MCF 10A (cell line): Measurements from ENCODE around the gene TNFAIP2. TPM values are rescaled to one million over a fixed set of nuclear protein-coding genes. Genes with fewer than 3 reads are reported as not detected.

ENCODE experiments used
- BruUV-seq: library from RNA; stranded (reverse); fragments of 400-500 nt; replicated peaks from 2 replicates; lab custom pipeline; 2021; lab: Mats Ljungman, UMichigan
- CTCF ChIA-PET: fragments of 300-600 bp; sonication (Branson Sonifier 250); formaldehyde crosslinking; extraction: SDS; loops from one replicate; lab custom pipeline; 2021; ENCODE audit warnings: antibody characterized with exemption, inconsistent platforms; lab: Yijun Ruan, JAX
- POLR2A ChIA-PET: fragments of 300-600, 350-650 bp; sonication (Branson Sonifier 250); formaldehyde crosslinking; extraction: SDS; loops from one replicate; lab custom pipeline; 2020; ENCODE audit warnings: antibody characterized with exemption, inconsistent platforms; lab: Yijun Ruan, JAX
- DNase-seq: peaks from one replicate; pipeline ENCODE4 v3.0.0-alpha.2; 2018; ENCODE audit not compliant: unreplicated experiment
- H3K27ac Mint-ChIP-seq: one replicate; pipeline ENCODE4 v1.8.0; 2022; ENCODE audit warnings: mild to moderate bottlenecking, low read depth, mixed read lengths; ENCODE audit not compliant: unreplicated experiment
- H3K27me3 Mint-ChIP-seq: one replicate; pipeline ENCODE4 v1.8.0; 2022; ENCODE audit warnings: mixed read lengths; ENCODE audit not compliant: insufficient read depth, unreplicated experiment
- H3K36me3 Mint-ChIP-seq: one replicate; pipeline ENCODE4 v1.8.0; 2022; ENCODE audit warnings: mild to moderate bottlenecking, moderate library complexity, mixed read lengths; ENCODE audit not compliant: insufficient read depth, unreplicated experiment
- H3K4me1 Mint-ChIP-seq: one replicate; pipeline ENCODE4 v1.8.0; 2022; ENCODE audit warnings: mixed read lengths; ENCODE audit not compliant: insufficient read depth, unreplicated experiment
- H3K4me3 Mint-ChIP-seq: one replicate; pipeline ENCODE4 v1.8.0; 2022; ENCODE audit warnings: mild to moderate bottlenecking, moderate library complexity, mixed read lengths; ENCODE audit not compliant: unreplicated experiment
- H3K9me3 Mint-ChIP-seq: one replicate; pipeline ENCODE4 v1.8.0; 2022; ENCODE audit warnings: mixed read lengths; ENCODE audit not compliant: unreplicated experiment
- intact Hi-C: fragments of 100-400 bp; cut with micrococcal nuclease; formaldehyde crosslinking; loops from 2 replicates; pipeline ENCODE4 v1.14.1; 2022
- total RNA-seq: library from RNA; stranded (reverse); gene quantifications from 2 replicates; pipeline ENCODE4 v1.2.3, GENCODE V29; 2022
- TF ChIP-seq, protein P1 (sequence below): fragments of 200-600 bp; IDR thresholded peaks from one replicate; pipeline ENCODE4 v1.8.0; 2022; ENCODE audit warnings: antibody characterized with exemption, mild to moderate bottlenecking; ENCODE audit not compliant: unreplicated experiment

The TNFAIP2 gene
- total RNA-seq, 1 experiment from 2014 or later, result 19.1 TPM

DNA sequence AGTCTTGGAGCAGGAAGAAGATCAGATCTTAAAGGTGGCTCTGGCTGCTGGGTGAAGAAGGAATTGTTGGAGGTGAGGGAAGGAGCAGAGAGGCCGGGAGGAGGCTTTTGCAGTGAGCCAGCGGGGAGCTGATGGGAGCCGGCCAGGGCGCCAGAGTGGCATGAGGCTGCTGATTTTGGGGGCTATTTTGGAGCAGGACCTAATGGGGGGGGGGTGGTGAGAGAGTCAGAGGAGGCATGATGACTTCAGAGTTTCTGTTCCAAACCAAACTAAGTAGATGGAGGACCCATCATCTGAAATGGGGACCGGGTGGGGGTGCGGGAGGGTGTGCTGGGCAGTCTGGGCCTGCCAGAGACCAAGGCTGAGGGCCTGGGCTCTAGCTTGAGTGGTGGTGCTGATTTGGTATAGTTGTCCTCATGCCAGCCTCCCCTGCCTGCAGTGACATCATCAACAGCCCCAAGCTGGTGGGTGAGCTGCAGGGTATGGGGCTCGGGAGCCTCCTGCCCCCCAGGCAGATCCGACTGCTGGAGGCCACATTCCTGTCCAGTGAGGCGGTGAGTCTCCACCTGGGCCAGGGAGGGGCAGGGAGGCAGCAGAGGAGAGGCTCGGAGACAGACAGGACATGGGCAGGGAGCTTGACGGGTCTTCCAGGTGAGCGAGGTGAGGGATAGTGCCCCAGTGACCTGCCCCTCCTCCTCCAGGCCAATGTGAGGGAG is 6.2 kb downstream of the TNFAIP2 start:
- Mint-ChIP-seq H3K27ac (peak overlapping the region; percentile 11), H3K27me3 (no peaks in the 10 kb centered on the region), H3K9me3 (no peaks in the 10 kb centered on the region), H3K36me3 (no peaks in the 10 kb centered on the region), H3K4me3 (peak overlapping the region; percentile 37), H3K4me1 (peaks cover 45% of the 10 kb centered on the region)
- TF ChIP-seq, protein P1, sequence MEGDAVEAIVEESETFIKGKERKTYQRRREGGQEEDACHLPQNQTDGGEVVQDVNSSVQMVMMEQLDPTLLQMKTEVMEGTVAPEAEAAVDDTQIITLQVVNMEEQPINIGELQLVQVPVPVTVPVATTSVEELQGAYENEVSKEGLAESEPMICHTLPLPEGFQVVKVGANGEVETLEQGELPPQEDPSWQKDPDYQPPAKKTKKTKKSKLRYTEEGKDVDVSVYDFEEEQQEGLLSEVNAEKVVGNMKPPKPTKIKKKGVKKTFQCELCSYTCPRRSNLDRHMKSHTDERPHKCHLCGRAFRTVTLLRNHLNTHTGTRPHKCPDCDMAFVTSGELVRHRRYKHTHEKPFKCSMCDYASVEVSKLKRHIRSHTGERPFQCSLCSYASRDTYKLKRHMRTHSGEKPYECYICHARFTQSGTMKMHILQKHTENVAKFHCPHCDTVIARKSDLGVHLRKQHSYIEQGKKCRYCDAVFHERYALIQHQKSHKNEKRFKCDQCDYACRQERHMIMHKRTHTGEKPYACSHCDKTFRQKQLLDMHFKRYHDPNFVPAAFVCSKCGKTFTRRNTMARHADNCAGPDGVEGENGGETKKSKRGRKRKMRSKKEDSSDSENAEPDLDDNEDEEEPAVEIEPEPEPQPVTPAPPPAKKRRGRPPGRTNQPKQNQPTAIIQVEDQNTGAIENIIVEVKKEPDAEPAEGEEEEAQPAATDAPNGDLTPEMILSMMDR, result no peak
- ChIA-PET POLR2A (interaction anchor here (0.6 to 2.0 kb wide), 7 partner anchors 8 to 206 kb away, joined by 3 to 10 read pairs (median 5); no protein-coding TSS in a partner anchor), CTCF (interaction anchor here (0.6 to 7.3 kb wide), 4 partner anchors 8 to 163 kb away, joined by 3 to 50 read pairs (median 6); no protein-coding TSS in a partner anchor)
- DNase-seq, result no peak
- intact Hi-C loops, result no loop called here
- BruUV-seq, result no TSS peak

DNA sequence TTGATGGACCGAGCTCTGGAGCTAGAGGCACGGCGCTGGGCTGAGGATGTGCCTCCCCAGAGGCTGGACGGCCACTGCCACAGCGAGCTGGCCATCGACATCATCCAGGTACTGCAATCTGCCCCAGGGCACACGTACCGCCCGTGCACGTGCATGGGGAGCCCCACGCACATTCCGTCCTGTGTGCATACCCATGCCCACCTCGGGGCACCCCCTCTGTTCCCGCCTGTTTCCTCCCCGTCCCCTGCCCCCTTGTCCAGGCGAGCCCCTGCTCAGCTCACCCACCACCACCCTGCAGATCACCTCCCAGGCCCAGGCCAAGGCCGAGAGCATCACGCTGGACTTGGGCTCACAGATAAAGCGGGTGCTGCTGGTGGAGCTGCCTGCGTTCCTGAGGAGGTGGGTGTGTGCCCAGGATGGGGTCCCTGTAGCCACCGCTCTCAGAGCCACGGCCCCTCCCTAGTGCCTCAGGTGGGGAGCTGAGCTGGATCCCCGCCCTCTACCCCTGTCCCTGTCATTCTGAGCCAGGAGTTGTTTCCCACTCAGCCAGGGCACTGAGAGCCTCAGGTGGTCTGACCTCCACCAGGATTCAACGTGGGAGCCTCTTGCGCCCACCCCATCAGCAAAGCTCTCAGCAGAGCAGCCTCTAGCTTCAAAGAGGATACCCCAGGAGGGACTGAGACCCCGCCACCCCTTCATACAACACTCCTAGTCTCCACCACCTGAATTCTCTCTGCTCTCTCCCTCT is 6.9 kb downstream of the TNFAIP2 start:
- ChIA-PET POLR2A (interaction anchor here (0.6 to 1.6 kb wide), 5 partner anchors 13 to 152 kb away, joined by 3 to 6 read pairs (median 5); no protein-coding TSS in a partner anchor), CTCF (interaction anchor here (0.6 to 7.3 kb wide), 3 partner anchors 25 to 422 kb away, joined by 3 to 50 read pairs (median 9); no protein-coding TSS in a partner anchor)
- H3K27me3 Mint-ChIP-seq, result no peaks in the 10 kb centered on the region
- no peaks in the 10 kb centered on the region for H3K9me3 Mint-ChIP-seq
- TF ChIP-seq, protein P1, result no peak
- intact Hi-C loops, result no loop called here
- peak overlapping the region; percentile 37 for H3K4me3 Mint-ChIP-seq
- peak overlapping the region; percentile 49 for H3K27ac Mint-ChIP-seq
- H3K36me3 Mint-ChIP-seq, result no peaks in the 10 kb centered on the region
- DNase-seq, result no peak
- H3K4me1 Mint-ChIP-seq, result peaks cover 45% of the 10 kb centered on the region
- BruUV-seq, result no TSS peak

DNA sequence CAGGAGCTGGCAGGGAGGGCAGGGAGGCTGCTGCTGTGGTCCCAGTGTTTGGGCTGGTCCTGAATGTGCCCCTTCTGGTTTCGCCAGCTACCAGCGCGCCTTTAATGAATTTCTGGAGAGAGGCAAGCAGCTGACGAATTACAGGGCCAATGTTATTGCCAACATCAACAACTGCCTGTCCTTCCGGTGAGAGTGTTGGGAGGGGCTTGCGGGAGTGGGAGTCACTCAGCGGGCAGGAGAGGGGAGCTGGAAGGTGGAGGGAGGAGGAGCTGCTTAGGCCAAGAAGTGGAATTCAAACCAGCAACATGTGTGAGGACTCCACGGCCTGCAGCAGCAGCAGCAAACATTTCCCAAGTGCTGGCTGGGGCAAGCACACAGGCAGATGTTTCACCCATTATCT is 7.7 kb downstream of the TNFAIP2 start:
- ChIA-PET CTCF (interaction anchor here (0.5 to 7.3 kb wide), 4 partner anchors 26 to 693 kb away, joined by 3 to 50 read pairs (median 6); no protein-coding TSS in a partner anchor), POLR2A (interaction anchor here (0.7 to 1.6 kb wide), 4 partner anchors 12 to 151 kb away, joined by 3 to 6 read pairs (median 5); no protein-coding TSS in a partner anchor)
- intact Hi-C loops, result no loop called here
- Mint-ChIP-seq H3K36me3 (peaks cover 5% of the 10 kb centered on the region), H3K4me3 (no peak overlapping the region), H3K4me1 (peaks cover 45% of the 10 kb centered on the region), H3K9me3 (no peaks in the 10 kb centered on the region), H3K27ac (peak overlapping the region; percentile 49), H3K27me3 (no peaks in the 10 kb centered on the region)
- no TSS peak for BruUV-seq
- DNase-seq, result peak; percentile 90
- TF ChIP-seq, protein P1, result no peak
